Peyer's patch (tissue), 4 donors: Measurements from ENCODE around the gene SIRPA. TPM values are rescaled to one million over a fixed set of nuclear protein-coding genes. Genes with fewer than 3 reads are reported as not detected.
A peak's percentile ranks its signal among the peaks of the same experiment; 100 is the strongest.

Source experiments
- DNase-seq, 3 donors: peaks; one replicate each; pipeline ENCODE4 v3.0.0-alpha.2; 2017 to 2019
- H3K27ac ChIP-seq, 4 donors: fragments of 200-600 bp; sonication (generic); one replicate each; pipeline ENCODE4 v1.5.1; 2016 to 2019
- H3K27me3 ChIP-seq, 2 donors: fragments of 200-600 bp; sonication (generic); one replicate each; pipeline ENCODE4 v1.5.1; 2019
- H3K36me3 ChIP-seq, 3 donors: fragments of 200-600 bp; sonication (generic); one replicate each; pipeline ENCODE4 v1.5.1; 2016 to 2019
- H3K4me1 ChIP-seq, 4 donors: fragments of 200-600 bp; sonication (generic); one replicate each; pipeline ENCODE4 v1.5.1; 2016 to 2019
- H3K4me3 ChIP-seq, 4 donors: fragments of 200-600 bp; sonication (generic); 1 replicate in 3 of 4; 2 replicates in 1 of 4; pipeline ENCODE4 v1.5.1; 2016 to 2019; ENCODE audit warnings: mild to moderate bottlenecking in 1 of 4
- H3K9me3 ChIP-seq, 4 donors: fragments of 200-600 bp; sonication (generic); one replicate each; pipeline ENCODE4 v1.5.1; 2016 to 2019; ENCODE audit warnings: mild to moderate bottlenecking in 1 of 4
- CTCF ChIP-seq, 6 experiments: fragments of 450-650 bp in 4 of 6; fragments of 200-600 bp in 2 of 6; sonication (generic) in 1 of 6; IDR thresholded peaks; one replicate each; pipeline ENCODE4 v1.5.1; 2017 to 2019; ENCODE audit warnings: antibody characterized with exemption in 6 of 6, mild to moderate bottlenecking in 3 of 6, moderate library complexity in 1 of 6
- POLR2A ChIP-seq, 2 donors: fragments of 450-650 bp; IDR thresholded peaks; one replicate each; pipeline ENCODE4 v1.5.1; 2017; ENCODE audit warnings: antibody characterized with exemption in 2 of 2, mild to moderate bottlenecking in 2 of 2, moderate library complexity in 2 of 2
- total RNA-seq, 4 donors: library from RNA; depleted of rRNA; stranded (reverse); fragments of >200 nt; gene quantifications; one replicate each; pipeline ENCODE4 v1.1.0, GENCODE V29; 2016

Gene SIRPA
- total RNA-seq, 4 donors from 2014 or later: 18.2 to 38.2 (median 26.3) TPM

GRCh38 chr20:1940581-1940980 is 45.4 kb downstream of the SIRPA start:
- Histone ChIP-seq H3K4me1 (peaks cover 0 to 22% (median 0%) of the 10 kb centered on the region in 4 donors), H3K9me3 (no peaks in the 10 kb centered on the region), H3K4me3 (no peak overlapping the region), H3K27me3 (no peaks in the 10 kb centered on the region), H3K36me3 (peaks cover 0 to 16% (median 0%) of the 10 kb centered on the region in 3 donors), H3K27ac (no peak overlapping the region)
- TF ChIP-seq POLR2A (IDR thresholded peaks at IDR 0.05): no peak
- no peak for TF ChIP-seq CTCF (IDR thresholded peaks at IDR 0.05)
- no peak for DNase-seq

GRCh38 chr20:1941226-1941625 is 46.0 kb downstream of the SIRPA start:
- H3K27ac ChIP-seq: no peak overlapping the region
- H3K4me1 ChIP-seq: peaks cover 0 to 20% (median 0%) of the 10 kb centered on the region in 4 donors
- H3K36me3 ChIP-seq: peaks cover 0 to 16% (median 0%) of the 10 kb centered on the region in 3 donors
- no peak overlapping the region for H3K4me3 ChIP-seq
- no peaks in the 10 kb centered on the region for H3K9me3 ChIP-seq
- no peaks in the 10 kb centered on the region for H3K27me3 ChIP-seq
- TF ChIP-seq POLR2A (IDR thresholded peaks at IDR 0.05) (no peak), CTCF (IDR thresholded peaks at IDR 0.05) (no peak)
- DNase-seq: no peak

- H3K27ac ChIP-seq: no peak overlapping the region
- no peak for DNase-seq
These were observed 46.9 kb downstream of the SIRPA start for GRCh38 chr20:1942061-1942460.

GRCh38 chr20:1942486-1943274 is 47.5 kb downstream of the SIRPA start:
- Histone ChIP-seq H3K27me3 (no peaks in the 10 kb centered on the region), H3K4me1 (peaks cover 0 to 23% (median 0%) of the 10 kb centered on the region in 4 donors), H3K4me3 (no peak overlapping the region), H3K27ac (peak overlapping the region in 1 of 4 donors; percentile 69), H3K9me3 (no peaks in the 10 kb centered on the region), H3K36me3 (peaks cover 0 to 5% (median 0%) of the 10 kb centered on the region in 3 donors)
- no peak for TF ChIP-seq CTCF (IDR thresholded peaks at IDR 0.05)
- no peak for TF ChIP-seq POLR2A (IDR thresholded peaks at IDR 0.05)
- no peak for DNase-seq

More at GRCh38 chr20:1942061-1942460, 46.9 kb downstream of the SIRPA start:
- no peaks in the 10 kb centered on the region for H3K27me3 ChIP-seq
- peaks cover 0 to 19% (median 0%) of the 10 kb centered on the region in 4 donors for H3K4me1 ChIP-seq
- TF ChIP-seq CTCF (IDR thresholded peaks at IDR 0.05): no peak
- no peak for TF ChIP-seq POLR2A (IDR thresholded peaks at IDR 0.05)
- no peak overlapping the region for H3K4me3 ChIP-seq
- peaks cover 0 to 11% (median 0%) of the 10 kb centered on the region in 3 donors for H3K36me3 ChIP-seq
- H3K9me3 ChIP-seq: no peaks in the 10 kb centered on the region

GRCh38 chr20:1943275-1944002 is 48.2 kb downstream of the SIRPA start:
- Histone ChIP-seq H3K27ac (peak overlapping the region in 1 of 4 donors; percentile 69), H3K36me3 (peaks cover 0 to 2% (median 0%) of the 10 kb centered on the region in 3 donors), H3K9me3 (no peaks in the 10 kb centered on the region), H3K27me3 (no peaks in the 10 kb centered on the region), H3K4me3 (no peak overlapping the region), H3K4me1 (peaks cover 0 to 23% (median 0%) of the 10 kb centered on the region in 4 donors)
- TF ChIP-seq CTCF (IDR thresholded peaks at IDR 0.05) (no peak), POLR2A (IDR thresholded peaks at IDR 0.05) (no peak)
- peak in 1 of 3 donors; percentile 84 for DNase-seq
